Esophagus mucosa (tissue), 1 donor: Measurements from ENCODE around the gene ALKBH8. TPM values are rescaled to one million over a fixed set of nuclear protein-coding genes. Genes with fewer than 3 reads are reported as not detected.
"Not testable (repeated sequence)": the region's sequence is repeated elsewhere in the genome, so short reads cannot be mapped to it uniquely, and the experiment has no call there.

Experiments
- ATAC-seq: fragments of 200-7000 bp; cut with Tn5 transposase; one replicate; pipeline ENCODE4 v1.9.1; 2020
- total RNA-seq: library from RNA; stranded (reverse); gene quantifications from one replicate; pipeline ENCODE4 v1.2.4, GENCODE V29; 2023
- donor health status: DM: yes; HTN: yes; CAD: no.

The ALKBH8 gene
- total RNA-seq, 1 donor from 2014 or later: 4.2 TPM

DNA sequence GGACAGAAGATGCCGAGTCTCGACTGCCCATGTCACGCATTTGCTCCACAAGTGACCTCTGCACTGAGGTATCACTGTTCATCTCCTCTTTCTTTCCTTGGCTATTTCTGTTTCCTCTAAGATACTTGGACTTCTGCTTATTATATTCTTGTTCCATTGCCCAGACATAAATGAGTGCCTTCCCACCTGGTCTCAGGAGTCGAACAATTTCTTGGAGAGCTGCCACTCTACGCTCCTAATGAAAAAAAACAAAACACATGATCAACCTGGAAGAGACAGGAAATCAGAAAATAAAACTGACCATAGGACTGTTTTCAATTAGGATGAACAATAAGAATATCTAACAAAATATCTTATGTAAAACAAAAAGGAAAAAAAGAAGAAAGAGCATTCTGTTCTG, 60.6 kb downstream of the ALKBH8 start:
- ATAC-seq: no peak

DNA sequence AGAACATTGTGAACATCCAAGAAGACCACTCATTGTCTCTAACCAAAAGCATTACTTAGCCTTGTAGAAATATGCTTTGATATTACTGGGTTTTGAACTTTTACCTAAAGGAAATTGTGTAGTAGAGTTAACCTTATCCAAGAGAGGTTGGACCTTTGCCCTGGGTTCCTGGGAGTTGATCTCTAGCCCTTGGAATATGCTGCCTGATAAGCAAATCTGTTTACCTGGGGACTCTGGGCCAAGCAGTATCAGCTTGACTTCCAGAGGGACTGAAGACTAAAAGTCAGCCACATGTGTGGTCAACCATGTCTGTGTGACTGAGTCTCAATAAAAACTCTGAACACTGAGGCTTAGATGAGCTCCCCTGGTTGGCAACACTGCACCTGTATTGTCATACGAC, 63.8 kb downstream of the ALKBH8 start:
- no peak for ATAC-seq

DNA sequence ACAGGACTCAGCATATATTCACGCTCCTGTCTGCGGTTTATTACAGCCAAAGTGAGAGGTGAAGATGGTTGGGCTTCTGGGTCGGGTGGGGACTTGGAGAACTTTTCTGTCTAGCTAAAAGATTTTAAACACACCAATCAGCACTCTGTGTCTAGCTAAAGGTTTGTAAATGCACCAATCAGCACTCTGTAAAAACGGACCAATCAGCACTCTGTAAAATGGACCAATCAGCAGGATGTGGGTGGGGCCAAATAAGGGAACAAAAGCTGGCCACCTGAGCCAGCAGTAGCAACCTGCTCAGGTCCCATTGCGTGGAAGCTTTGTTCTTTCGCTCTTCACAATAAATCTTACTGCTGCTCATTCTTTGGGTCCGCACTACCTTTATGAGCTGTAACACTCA, 68.2 kb downstream of the ALKBH8 start:
- ATAC-seq: not testable (repeated sequence)

DNA sequence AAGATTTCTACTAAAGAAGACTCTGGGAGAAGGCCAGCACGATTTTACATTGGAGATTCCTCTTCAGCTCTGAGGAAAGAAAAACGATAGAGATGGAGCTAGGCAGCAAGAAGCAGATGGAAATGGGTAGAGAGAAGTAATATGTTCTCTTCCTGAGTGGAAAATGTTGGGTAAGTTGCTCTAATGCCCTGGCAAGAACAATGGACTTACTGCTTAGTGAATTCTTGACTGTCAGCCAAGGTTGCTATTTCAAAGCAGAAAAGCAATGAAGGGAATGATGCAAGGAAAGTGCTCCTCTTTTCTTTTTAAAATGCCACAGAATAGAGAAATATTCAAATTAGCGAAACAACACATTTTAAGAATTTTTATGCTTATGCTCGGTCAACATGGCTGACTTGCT, 69.5 kb downstream of the ALKBH8 start:
- no peak for ATAC-seq

DNA sequence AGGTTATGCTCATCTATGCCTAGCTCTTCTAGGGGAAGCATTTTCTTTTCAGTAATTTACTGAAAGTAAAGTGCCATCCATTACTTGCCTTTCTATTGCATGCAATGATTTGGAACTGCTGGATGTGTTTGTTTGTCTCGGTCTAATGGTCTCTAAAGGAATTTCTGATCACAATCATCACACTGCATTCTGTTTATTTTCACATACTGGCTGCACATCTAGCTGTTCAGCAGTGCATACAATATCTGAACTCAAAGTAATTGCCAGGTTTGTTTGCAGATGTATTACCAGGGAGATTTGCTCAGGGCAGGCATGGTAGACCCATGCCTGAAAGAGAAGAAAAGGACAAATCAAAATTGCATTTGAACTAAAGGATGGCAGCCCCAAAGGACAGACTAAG, 71.5 kb downstream of the ALKBH8 start:
- ATAC-seq: no peak

DNA sequence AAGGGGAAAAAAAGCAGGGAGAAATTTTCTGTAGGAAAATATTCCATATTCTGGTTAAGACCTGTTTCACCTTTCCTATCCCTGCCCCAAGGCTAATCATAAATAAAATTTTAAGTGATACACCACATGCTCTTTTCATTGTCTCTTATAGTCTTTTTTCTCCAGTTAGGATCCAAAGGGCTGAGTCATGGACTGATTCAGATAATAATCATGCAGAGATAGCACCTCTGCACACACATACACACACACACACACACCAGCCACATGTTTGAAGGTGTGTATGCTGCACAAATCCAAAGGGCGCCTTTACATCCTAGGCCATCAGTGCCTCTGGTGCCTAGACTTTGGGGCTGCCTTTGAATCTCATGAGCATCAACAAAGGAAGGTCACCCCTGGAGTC, 72.4 kb downstream of the ALKBH8 start:
- peak; percentile 73 for ATAC-seq

DNA sequence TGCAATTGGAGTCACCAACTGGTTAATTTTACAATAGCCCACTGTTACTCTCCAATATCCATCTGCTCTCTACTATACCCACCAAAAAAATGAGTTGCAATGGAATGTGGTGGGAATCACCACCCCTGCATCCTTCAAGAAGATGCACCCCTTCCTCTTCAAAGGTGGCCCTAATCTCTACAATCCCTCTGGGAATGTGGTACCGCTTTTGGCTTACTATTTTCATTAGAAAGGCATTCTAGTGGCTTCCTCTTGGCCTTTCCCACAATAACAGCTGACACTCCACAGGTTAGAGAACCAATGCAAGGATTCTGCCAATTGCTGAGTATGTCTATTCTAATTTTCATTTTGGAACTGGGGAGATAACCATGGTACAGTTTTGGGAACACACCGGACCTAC, 74.7 kb downstream of the ALKBH8 start:
- ATAC-seq: no peak

DNA sequence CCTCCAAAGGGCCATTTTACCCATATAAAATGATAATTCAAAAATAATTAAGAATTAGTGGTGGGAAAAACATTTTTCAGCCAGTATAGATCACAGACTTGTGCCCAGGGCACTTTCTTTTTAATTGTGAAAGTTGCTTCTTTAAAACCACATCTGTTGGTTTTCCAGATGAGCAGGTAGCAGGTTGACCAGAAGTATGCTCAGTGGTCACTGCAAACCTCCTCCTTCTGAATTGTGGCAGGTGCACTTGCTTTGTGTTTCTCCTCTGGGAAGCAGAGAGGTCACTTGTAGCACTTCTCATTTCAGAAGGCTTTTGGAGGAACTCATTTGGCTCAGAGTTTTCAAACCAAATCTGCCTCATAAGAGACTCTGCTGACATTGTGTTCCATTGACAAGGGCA, 83.3 kb downstream of the ALKBH8 start:
- no peak for ATAC-seq

DNA sequence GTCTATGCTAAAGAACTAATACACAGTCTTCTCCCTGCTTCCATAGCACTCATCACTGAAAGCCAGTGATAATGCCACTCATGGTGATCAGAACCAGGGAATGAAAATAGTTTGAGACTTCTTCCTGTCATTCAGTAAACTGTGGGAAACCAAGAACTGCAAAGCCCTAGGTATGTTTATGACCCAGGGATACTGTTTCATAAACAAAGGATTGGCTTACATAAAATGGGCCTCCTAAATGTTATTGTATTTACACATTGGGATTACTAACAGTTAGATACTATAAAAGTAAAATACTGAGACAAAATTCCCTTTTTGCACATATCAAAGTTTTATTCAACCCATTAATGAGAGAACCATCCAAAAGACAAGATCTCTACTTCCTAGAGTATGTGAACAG, 86.6 kb downstream of the ALKBH8 start:
- no peak for ATAC-seq

DNA sequence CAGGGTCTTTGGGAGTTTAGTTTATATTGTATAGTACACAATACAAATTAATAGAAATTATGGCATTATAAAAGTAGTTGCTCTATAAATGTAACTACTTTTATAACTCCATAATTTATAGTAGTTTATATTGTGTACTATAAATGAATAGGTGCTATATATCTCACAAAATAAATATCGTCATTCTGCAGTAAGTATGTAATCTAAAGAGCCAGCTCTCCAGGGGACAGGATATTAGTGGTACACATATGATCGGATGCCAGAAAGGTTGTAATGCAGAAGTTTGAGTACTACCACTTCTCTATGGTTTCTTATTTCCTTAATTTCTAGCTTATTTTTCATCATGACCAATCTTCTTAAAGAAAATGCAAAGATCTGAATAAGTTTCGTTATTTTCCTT, 87.7 kb downstream of the ALKBH8 start:
- no peak for ATAC-seq

DNA sequence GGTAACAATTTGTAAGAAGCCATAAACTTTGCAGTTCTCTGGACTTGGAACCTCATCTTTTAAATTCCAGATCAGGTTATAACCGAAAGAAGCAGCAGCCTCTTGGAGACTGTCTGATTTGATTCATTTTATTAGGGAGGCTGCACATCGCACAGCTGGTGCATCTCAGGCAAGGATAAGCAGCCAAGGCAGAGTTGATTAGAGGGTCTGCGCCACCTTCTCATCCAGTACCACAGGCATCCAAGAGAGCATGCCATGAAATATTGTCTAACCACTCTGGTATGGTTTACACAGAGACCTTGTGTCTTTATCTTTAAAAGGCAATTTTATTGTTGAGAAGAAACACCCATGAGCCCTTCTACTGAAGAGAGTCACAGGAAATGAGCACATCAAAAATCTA, 91.7 kb downstream of the ALKBH8 start:
- no peak for ATAC-seq

DNA sequence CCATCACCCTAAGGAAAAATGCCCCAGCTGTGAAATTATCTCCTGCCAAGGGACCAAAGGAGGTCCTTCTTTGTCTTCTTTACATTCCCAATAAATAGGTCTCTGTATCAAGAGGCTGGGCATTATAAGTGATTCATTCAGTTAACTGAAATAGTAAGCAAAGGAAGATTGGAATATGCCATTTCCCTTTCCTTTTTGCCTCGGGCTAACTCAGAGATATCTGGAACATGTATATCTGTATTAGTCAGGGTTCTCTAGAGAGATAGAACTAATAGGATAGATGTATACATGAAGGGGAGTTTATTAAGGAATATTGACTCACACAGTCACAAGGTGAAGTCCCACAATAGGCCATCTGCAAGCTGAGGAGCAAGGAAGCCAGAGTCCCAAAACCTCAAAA, 92.6 kb downstream of the ALKBH8 start:
- ATAC-seq: no peak

DNA sequence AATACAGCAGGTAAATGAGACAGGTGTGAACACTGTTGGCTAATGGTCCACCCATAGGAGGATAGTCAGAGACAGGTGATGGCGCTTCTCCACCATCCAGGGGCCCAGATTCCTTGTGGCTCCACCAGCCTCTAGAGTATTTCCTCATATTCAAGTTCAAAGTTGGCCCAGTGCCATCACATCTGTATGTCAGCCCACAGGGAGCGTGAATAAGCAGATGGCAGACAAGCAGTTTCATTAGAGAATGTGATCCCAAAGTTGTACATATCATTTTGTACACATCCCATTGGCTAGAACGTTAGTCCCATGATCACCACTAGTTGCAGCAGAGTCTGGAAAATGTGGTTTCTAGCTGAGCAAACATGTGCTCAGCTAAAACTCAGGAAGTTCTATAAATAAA, 96.9 kb downstream of the ALKBH8 start:
- ATAC-seq: no peak

DNA sequence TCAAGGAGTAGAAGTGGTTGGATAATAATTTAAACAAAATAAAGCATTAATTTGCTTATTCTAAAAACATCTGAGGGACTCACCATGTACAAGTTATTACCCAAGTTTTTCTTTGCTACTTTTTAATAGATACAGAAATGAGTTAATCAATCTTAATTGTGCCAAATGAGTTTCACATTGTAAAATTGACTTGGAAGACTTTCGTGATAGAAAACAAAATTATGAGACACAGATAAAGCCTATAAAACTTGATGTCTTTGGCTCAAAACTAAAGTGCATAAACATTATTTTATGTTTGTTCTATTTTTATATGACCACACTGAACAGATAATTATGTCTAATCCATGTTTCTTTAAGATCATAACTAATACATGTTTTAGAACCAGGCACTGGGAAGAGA, 97.8 kb downstream of the ALKBH8 start:
- no peak for ATAC-seq

DNA sequence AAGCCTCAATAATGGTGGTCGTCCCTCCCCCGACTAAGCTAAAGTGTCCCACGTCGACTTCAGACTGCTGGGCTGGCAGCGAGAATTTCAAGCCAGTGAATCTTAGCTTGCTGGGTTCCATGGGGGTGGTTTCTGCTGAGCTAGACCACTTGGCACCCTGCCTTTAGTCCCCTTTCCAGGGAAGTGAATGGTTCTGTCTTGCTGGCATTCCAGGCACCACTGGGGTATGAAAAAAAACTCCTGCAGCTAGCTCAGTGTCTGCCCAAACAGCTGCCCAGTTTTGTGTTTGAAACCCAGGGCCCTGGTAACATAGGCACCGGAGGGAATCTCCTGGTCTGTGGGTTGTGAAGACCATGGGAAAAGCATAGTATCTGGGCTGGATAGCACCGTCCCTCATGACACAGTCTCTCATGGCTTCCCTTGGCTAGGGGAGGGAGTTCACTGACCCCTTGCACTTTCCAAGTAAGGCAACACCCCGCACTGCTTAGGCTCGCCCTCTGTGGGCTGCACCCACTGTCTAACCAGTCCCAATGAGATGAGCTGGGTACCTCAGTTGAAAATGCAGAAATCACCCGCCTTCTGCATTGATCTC, 99.2 kb downstream of the ALKBH8 start:
- not testable (repeated sequence) for ATAC-seq

DNA sequence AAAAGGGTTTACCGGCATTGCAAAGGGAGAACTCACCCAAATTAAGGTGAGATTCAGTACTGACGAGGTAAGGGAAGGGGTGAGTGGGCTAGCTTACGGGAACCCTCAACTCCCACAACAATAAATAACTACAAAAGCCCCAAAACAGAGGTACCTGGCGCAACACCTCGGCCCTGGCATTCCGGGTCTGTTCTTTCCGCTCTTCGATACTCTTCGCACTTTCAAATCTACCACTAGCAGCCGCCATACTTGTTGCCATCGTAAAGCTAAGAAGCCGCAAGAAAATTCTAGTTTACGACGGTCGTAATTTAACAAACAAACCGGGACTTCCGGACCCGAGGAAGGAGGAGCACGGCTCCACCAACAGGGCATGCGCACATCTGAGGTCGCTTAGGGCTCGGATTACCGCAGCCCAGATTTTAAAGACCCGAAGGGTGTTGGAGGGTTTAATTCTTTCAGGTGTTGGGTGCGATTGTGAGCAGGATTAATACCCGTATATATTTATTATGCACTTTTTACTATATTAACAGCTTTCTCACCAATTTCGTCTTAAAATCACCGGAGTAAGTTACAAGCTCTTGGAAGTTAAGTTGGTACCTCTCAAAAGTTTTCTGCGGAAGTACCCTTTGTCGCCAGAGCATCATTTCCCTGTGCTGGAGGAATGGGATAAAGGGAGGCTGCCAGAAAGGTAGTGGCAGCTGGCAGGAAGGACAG, 107.8 kb downstream of the ALKBH8 start, which contains the start of gene CWF19L2:
Gene CWF19L2 (minus strand): TSS at position 268 of the 714 bp plus-strand sequence. CDS start 9 bp downstream, at position 259.
- peak; percentile 99 for ATAC-seq

DNA sequence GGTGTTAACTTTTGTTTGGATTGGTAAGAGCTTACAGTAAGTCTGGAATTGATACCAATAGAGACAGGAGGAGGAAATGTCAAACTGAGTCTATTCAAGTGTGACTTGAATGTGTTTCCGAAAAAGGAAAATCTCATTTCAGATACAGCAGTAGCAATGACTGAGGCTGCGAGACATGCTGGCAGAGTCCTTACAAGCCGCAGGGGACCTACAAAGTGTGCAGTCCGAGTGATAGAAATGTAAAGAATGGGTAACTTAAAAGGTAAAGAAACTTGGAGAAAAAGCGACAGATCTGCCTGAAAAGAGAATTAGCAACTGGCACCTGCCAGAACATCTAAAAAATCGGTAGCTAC, 108.4 kb downstream of the ALKBH8 start:
- peak; percentile 43 for ATAC-seq

DNA sequence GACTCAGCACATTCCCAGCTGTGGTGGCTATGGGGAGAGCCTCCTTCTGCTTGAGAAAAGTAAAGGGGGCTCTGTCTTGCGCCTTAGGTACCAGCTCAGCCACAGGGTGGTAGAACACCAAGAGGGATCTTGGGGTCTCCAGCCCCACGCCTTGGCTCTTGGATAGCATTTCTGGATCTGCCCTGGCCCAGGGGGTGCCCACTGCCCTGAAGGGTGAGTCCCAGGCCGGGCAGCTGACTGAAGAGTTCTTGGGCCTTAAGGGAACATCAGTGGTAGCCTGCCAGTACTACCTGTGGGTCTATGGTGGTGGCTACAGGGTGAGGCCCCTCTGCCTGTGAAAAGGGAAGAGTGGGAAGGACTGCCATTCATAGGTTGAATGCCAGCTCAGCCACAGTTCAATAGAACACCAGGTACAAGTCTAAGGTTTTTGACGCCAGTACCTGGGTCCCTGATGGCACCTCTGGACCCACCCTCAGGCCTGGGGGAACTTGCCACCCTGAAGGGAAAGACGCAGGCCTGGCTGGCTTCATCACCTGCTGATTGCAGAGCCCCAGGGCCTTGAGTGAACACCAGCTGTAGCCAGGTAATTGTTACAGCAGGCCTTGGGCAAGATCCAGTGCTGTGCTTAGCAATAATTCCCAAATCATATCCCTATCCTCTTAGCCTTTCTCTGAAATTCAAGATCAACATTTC, 111.8 kb downstream of the ALKBH8 start:
- no peak for ATAC-seq

Other genes starting within 250 kb of the ALKBH8 start
- gene CWF19L2, start 107.9 kb downstream of the ALKBH8 start, total RNA-seq: 6.8 TPM
- gene ELMOD1, start 25.4 kb upstream of the ALKBH8 start, total RNA-seq: not detected
- gene SLN, start 146.3 kb upstream of the ALKBH8 start, total RNA-seq: 0.52 TPM